H1 (cell line): Measurements from ENCODE around the gene APH1A. TPM values are rescaled to one million over a fixed set of nuclear protein-coding genes. Genes with fewer than 3 reads are reported as not detected.

Experiments used
- CTCF ChIA-PET: fragments of 300-600 bp; sonication (Branson Sonifier 250); formaldehyde crosslinking; loops from one replicate; lab custom pipeline; 2021; ENCODE audit not compliant: partially characterized antibody; lab: Charles Lee
- POLR2A ChIA-PET: fragments of 300-600 bp; sonication (Branson Sonifier 250); formaldehyde crosslinking; loops from one replicate; lab custom pipeline; 2021; ENCODE audit warnings: inconsistent platforms; ENCODE audit not compliant: partially characterized antibody; lab: Charles Lee
- DNase-seq, 2 experiments: peaks; one replicate each; pipeline versions ENCODE4 v3.0.0 to v3.0.0-alpha.2; 2010 to 2022; ENCODE audit warnings: low spot score in 2 of 2, low read depth in 1 of 2, mixed read lengths in 1 of 2
- FAIRE-seq: peaks from 2 replicates; lab custom pipeline; 2011; peaks lifted over from hg19 to GRCh38; lab: Jason Lieb, UNC
- H2AFZ ChIP-seq: 2 replicates; pipeline ENCODE4 v1.8.1; 2012; ENCODE audit warnings: low read length, inconsistent platforms
- H2AK5ac ChIP-seq: 2 replicates; pipeline ENCODE4 v1.6.1; 2013; ENCODE audit warnings: low read depth, low read length
- H2BK120ac ChIP-seq: replicated peaks from 2 replicates; pipeline ENCODE3; 2013; ENCODE audit warnings: low read depth, low read length, inconsistent platforms
- H2BK12ac ChIP-seq: 2 replicates; pipeline ENCODE4 v1.6.1; 2013; ENCODE audit warnings: low read depth, low read length
- H2BK15ac ChIP-seq: 2 replicates; pipeline ENCODE4 v1.6.1; 2013; ENCODE audit warnings: low read length
- H2BK20ac ChIP-seq: 2 replicates; pipeline ENCODE4 v1.6.1; 2013; ENCODE audit warnings: low read length
- H2BK5ac ChIP-seq: 2 replicates; pipeline ENCODE4 v1.6.1; 2013; ENCODE audit warnings: low read depth, low read length
- H3K14ac ChIP-seq: 2 replicates; pipeline ENCODE4 v1.6.1; 2013; ENCODE audit warnings: inconsistent platforms; ENCODE audit not compliant: insufficient read length
- H3K18ac ChIP-seq: 2 replicates; pipeline ENCODE4 v1.6.1; 2013; ENCODE audit warnings: low read length; ENCODE audit errors: extremely low read depth
- H3K23ac ChIP-seq: 2 replicates; pipeline ENCODE4 v1.6.1; 2013; ENCODE audit warnings: inconsistent platforms; ENCODE audit not compliant: insufficient read length
- H3K23me2 ChIP-seq: 2 replicates; pipeline ENCODE4 v1.6.1; 2013; ENCODE audit warnings: low read depth, low read length
- H3K27ac ChIP-seq: 2 replicates; pipeline ENCODE4 v1.6.1; 2011; ENCODE audit warnings: low read depth, low read length, inconsistent platforms
- H3K27me3 ChIP-seq, 4 experiments: replicated peaks in 1 of 4; 1 replicate in 1 of 4; 2 replicates in 3 of 4; pipeline versions ENCODE4 v1.6.1 to v1.8.1; 2011 to 2013; ENCODE audit warnings: low read length in 3 of 4, mild to moderate bottlenecking in 3 of 4, inconsistent platforms in 2 of 4, mixed read lengths in 2 of 4, moderate library complexity in 1 of 4; ENCODE audit not compliant: control insufficient read depth in 3 of 4, insufficient read depth in 3 of 4; ENCODE audit errors: extremely low read depth in 1 of 4
- H3K36me3 ChIP-seq, 4 experiments: 2 replicates each; pipeline versions ENCODE4 v1.6.1 to v1.8.1; 2011 to 2013; ENCODE audit warnings: mild to moderate bottlenecking in 4 of 4, low read length in 3 of 4, moderate library complexity in 2 of 4, control low read depth in 1 of 4, inconsistent platforms in 1 of 4; ENCODE audit not compliant: insufficient read depth in 4 of 4, control insufficient read depth in 2 of 4
- H3K4ac ChIP-seq: replicated peaks from 2 replicates; pipeline ENCODE3; 2013; ENCODE audit warnings: low read length, low read depth, mixed read lengths, inconsistent platforms; ENCODE audit not compliant: insufficient read length
- H3K4me1 ChIP-seq, 4 experiments: replicated peaks in 1 of 4; 1 replicate in 1 of 4; 2 replicates in 3 of 4; pipeline versions ENCODE4 v1.6.1 to v1.8.1; 2011 to 2013; ENCODE audit warnings: low read length in 3 of 4, inconsistent platforms in 2 of 4, mixed read lengths in 1 of 4; ENCODE audit not compliant: insufficient read depth in 4 of 4, control insufficient read depth in 3 of 4
- H3K4me2 ChIP-seq, 2 experiments: 2 replicates each; pipeline versions ENCODE4 v1.6.1 to v1.8.1; 2011 to 2013; ENCODE audit warnings: low read depth in 2 of 2, low read length in 2 of 2, control low read depth in 1 of 2, inconsistent platforms in 1 of 2, mild to moderate bottlenecking in 1 of 2; ENCODE audit not compliant: insufficient read depth in 1 of 2
- H3K4me3 ChIP-seq, 4 experiments: fragments of 200-600, 300-600 bp in 1 of 4; sonication (generic), shearing (Covaris generic), sonication (Bioruptor Twin) in 1 of 4; 2 replicates each; pipeline versions ENCODE4 v1.5.1 to v1.8.1; 2011 to 2016; ENCODE audit warnings: low read length in 4 of 4, low read depth in 3 of 4, control low read depth in 2 of 4, inconsistent platforms in 2 of 4, mild to moderate bottlenecking in 2 of 4, mixed read lengths in 1 of 4, moderate library complexity in 1 of 4; ENCODE audit not compliant: insufficient read depth in 2 of 4; ENCODE audit errors: extremely low read depth in 1 of 4
- H3K56ac ChIP-seq: replicated peaks from 2 replicates; pipeline ENCODE3; 2013; ENCODE audit warnings: low read depth, mild to moderate bottlenecking, mixed read lengths, low read length, inconsistent platforms; ENCODE audit not compliant: insufficient read length
- H3K79me1 ChIP-seq: 2 replicates; pipeline ENCODE4 v1.6.1; 2013; ENCODE audit warnings: low read depth, low read length, control low read depth
- H3K79me2 ChIP-seq, 2 experiments: 2 replicates each; pipeline versions ENCODE4 v1.6.1 to v1.8.1; 2012 to 2013; ENCODE audit warnings: low read length in 2 of 2, mild to moderate bottlenecking in 2 of 2, inconsistent platforms in 1 of 2; ENCODE audit not compliant: insufficient read depth in 2 of 2, control insufficient read depth in 1 of 2
- H3K9ac ChIP-seq, 4 experiments: replicated peaks in 1 of 4; 1 replicate in 1 of 4; 2 replicates in 3 of 4; pipeline versions ENCODE4 v1.6.1 to v1.8.1; 2011 to 2013; ENCODE audit warnings: low read depth in 3 of 4, low read length in 3 of 4, control low read depth in 2 of 4, mild to moderate bottlenecking in 2 of 4, moderate library complexity in 2 of 4, inconsistent platforms in 1 of 4; ENCODE audit errors: extremely low read depth in 1 of 4
- H3K9me3 ChIP-seq, 2 experiments: 2 replicates each; pipeline versions ENCODE4 v1.6.1 to v1.8.1; 2012 to 2013; ENCODE audit warnings: mild to moderate bottlenecking in 2 of 2, moderate library complexity in 2 of 2, control low read depth in 1 of 2, inconsistent platforms in 1 of 2, low read depth in 1 of 2, low read length in 1 of 2, mixed read lengths in 1 of 2; ENCODE audit not compliant: insufficient read depth in 2 of 2
- H4K20me1 ChIP-seq, 2 experiments: replicated peaks in 1 of 2; 2 replicates each; pipeline versions ENCODE3 to v1.8.1; 2011 to 2013; ENCODE audit warnings: inconsistent platforms in 2 of 2, low read length in 2 of 2, mild to moderate bottlenecking in 1 of 2; ENCODE audit not compliant: insufficient read depth in 2 of 2, control insufficient read depth in 1 of 2
- H4K5ac ChIP-seq: 2 replicates; pipeline ENCODE4 v1.6.1; 2013; ENCODE audit warnings: low read length, low read depth, mixed read lengths, inconsistent platforms; ENCODE audit not compliant: insufficient read length
- H4K8ac ChIP-seq: 2 replicates; pipeline ENCODE4 v1.8.0; 2013; ENCODE audit warnings: mild to moderate bottlenecking, moderate library complexity, low read length, inconsistent platforms; ENCODE audit not compliant: insufficient read depth; ENCODE audit errors: extremely low read depth
- H4K91ac ChIP-seq: replicated peaks from 2 replicates; pipeline ENCODE3; 2013; ENCODE audit warnings: low read length, mixed read lengths, inconsistent platforms; ENCODE audit not compliant: insufficient read length
- KDM4A ChIP-seq: IDR thresholded peaks from one replicate; pipeline ENCODE4 v1.7.1; 2012; ENCODE audit warnings: low read depth, mild to moderate bottlenecking, moderate library complexity, low read length, inconsistent platforms; ENCODE audit not compliant: severe bottlenecking
- NRF1 ChIP-seq: IDR thresholded peaks from 2 replicates; pipeline ENCODE4 v1.6.1; 2011; ENCODE audit warnings: mild to moderate bottlenecking, low read depth, low read length, improper control_type of control experiment
- RNF2 ChIP-seq: fragments of 200-900, 300-1000 bp; sonication (generic); IDR thresholded peaks from 2 replicates; pipeline ENCODE4 v1.7.1; 2016; ENCODE audit warnings: borderline replicate concordance, low read depth, mild to moderate bottlenecking, antibody characterized with exemption, low read length; ENCODE audit not compliant: poor library complexity, severe bottlenecking; ENCODE audit errors: missing control alignments
- SRF ChIP-seq: IDR thresholded peaks from 2 replicates; pipeline ENCODE4 v1.6.1; 2011; ENCODE audit warnings: mild to moderate bottlenecking, low read depth, low read length, moderate library complexity
- WGBS, 2 experiments: shearing (Covaris generic) in 1 of 2; methylation state at CpG; one replicate each; pipeline versions ENCODE4 v1.1.6 to v1.1.7; 2013 to 2015; ENCODE audit warnings: low lambda C conversion rate in 2 of 2, mixed read lengths in 2 of 2, inconsistent platforms in 1 of 2, low coverage in 1 of 2, missing lambda C conversion rate in 1 of 2; ENCODE audit not compliant: insufficient replicate concordance in 2 of 2, insufficient coverage in 1 of 2, insufficient read length in 1 of 2; ENCODE audit errors: extremely low coverage in 1 of 2, missing lambda C conversion rate in 1 of 2; 5-methylcytosine and 5-hydroxymethylcytosine counted together
- polyA plus RNA-seq, 7 experiments: library from polyadenylated mRNA; depleted of rRNA in 3 of 7; stranded (reverse) in 5 of 7; unstranded in 2 of 7; fragments of >200 nt in 5 of 7; fragments of 200-250 nt in 2 of 7; gene quantifications; 1 replicate in 5 of 7; 2 replicates in 1 of 7; 4 replicates in 1 of 7; pipeline versions ENCODE4 v1.2.1 to v1.2.3, GENCODE V29; 2011 to 2013; ENCODE audit warnings: missing spikeins in 2 of 7, mixed read lengths in 2 of 7
- total RNA-seq: library from RNA; stranded (reverse); fragmentation: NEBNext Ultra II Directional; extraction: Animal tissue kit (Norgen Biotek cat#: 25700); gene quantifications from 2 replicates; pipeline ENCODE4 v1.2.1, GENCODE V29; 2021
- TF ChIP-seq, protein P1 (sequence below): IDR thresholded peaks from 2 replicates; pipeline ENCODE4 v1.6.1; 2011; ENCODE audit warnings: low read length, improper control_type of control experiment

The APH1A gene
- total and polyA plus RNA-seq, 2 of the 8 experiments (the other 6 are each of a cell fraction or from before 2014, with no cell fraction given) = 111 to 183 TPM

DNA sequence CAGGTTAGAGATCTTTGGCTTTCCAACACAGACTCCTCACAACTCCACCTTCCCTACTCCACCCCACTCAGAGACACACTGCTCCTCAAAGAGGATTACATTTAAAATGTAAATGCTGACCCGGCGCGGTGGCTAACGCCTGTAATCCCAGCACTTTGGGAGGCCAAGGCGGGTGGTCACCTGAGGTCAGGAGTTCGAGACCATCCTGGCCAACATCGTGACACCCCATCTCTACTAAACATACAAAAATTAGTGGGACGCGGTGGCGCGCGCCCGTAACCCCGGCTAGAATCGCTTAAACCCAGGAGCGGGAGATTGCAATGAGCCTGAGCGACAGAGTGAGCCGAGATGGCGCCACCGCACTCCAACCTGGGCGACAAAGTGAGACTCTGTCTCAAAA lies 31.1 kb downstream of the APH1A start:
- Histone ChIP-seq H4K20me1 (peaks cover 0 to 2% of the 10 kb centered on the region in 2 experiments), H4K91ac (no peak overlapping the region), H4K8ac (no peak overlapping the region), H3K9ac (no peak overlapping the region), H3K79me1 (no peaks in the 10 kb centered on the region; the same call in 1 of the 2 replicates), H3K27me3 (no peaks in the 10 kb centered on the region), H4K5ac (no peak overlapping the region), H2BK5ac (no peak overlapping the region), H3K14ac (no peak overlapping the region), H3K4ac (no peak overlapping the region), H3K9me3 (no peaks in the 10 kb centered on the region), H3K18ac (no peak overlapping the region), H2BK12ac (no peak overlapping the region), H3K4me1 (peaks cover 0 to 6% (median 2%) of the 10 kb centered on the region in 4 experiments; a peak in 5 of 7 replicates), H3K23ac (no peak overlapping the region), H3K4me3 (no peak overlapping the region), H3K56ac (no peak overlapping the region), H2AFZ (no peak overlapping the region), H2BK120ac (no peak overlapping the region), H2AK5ac (no peak overlapping the region), H3K36me3 (no peaks in the 10 kb centered on the region), H3K23me2 (peaks cover 10% of the 10 kb centered on the region), H2BK20ac (no peak overlapping the region), H3K79me2 (peaks cover 22 to 32% of the 10 kb centered on the region in 2 experiments), H2BK15ac (no peak overlapping the region), H3K27ac (no peak overlapping the region), H3K4me2 (no peak overlapping the region; a peak in 1 of 4 replicates)
- POLR2A ChIA-PET = interaction anchor here (1.3 to 5.6 kb wide), 4 partner anchors 9 to 132 kb away, joined by 3 to 61 read pairs (median 16); partner anchors contain the start of gene CA14
- WGBS, 2 experiments = 95% methylated on average over 21 of the region's 21 CpGs; no CpG with 5 or more reads in 1 of the 2 experiments
- DNase-seq = peak in 1 of 2 experiments; percentile 40
- CTCF ChIA-PET = interaction anchor here (1.2 to 1.5 kb wide), 2 partner anchors 18 to 295 kb away, joined by 3 to 7 read pairs; no protein-coding TSS in a partner anchor
- FAIRE-seq = no peak
- no peak for TF ChIP-seq RNF2
- TF ChIP-seq, protein P1, sequence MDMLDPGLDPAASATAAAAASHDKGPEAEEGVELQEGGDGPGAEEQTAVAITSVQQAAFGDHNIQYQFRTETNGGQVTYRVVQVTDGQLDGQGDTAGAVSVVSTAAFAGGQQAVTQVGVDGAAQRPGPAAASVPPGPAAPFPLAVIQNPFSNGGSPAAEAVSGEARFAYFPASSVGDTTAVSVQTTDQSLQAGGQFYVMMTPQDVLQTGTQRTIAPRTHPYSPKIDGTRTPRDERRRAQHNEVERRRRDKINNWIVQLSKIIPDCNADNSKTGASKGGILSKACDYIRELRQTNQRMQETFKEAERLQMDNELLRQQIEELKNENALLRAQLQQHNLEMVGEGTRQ = no peak
- no peak for TF ChIP-seq SRF
- no peak for TF ChIP-seq NRF1
- no peak for TF ChIP-seq KDM4A
